Measurements from ENCODE around the gene CCDC144A.
"Not testable (repeated sequence)": the region's sequence is repeated elsewhere in the genome, so short reads cannot be mapped to it uniquely, and the experiment has no call there.

CCDC144A gene

GRCh38 chr17:16818821-16819683, 129.0 kb downstream of the CCDC144A start:
- no peak for DNase-seq (ENCODE audit: low spot score)

- no peak for DNase-seq (ENCODE audit: low spot score)
These were observed 130.3 kb downstream of the CCDC144A start for GRCh38 chr17:16820161-16820877.

- DNase-seq (ENCODE audit: low spot score): no peak
These were observed 131.0 kb downstream of the CCDC144A start for GRCh38 chr17:16820979-16821543.

- not testable (repeated sequence) for DNase-seq (ENCODE audit: low spot score)
These were observed 132.1 kb downstream of the CCDC144A start for GRCh38 chr17:16822133-16822532.

GRCh38 chr17:16823768-16824406, 133.8 kb downstream of the CCDC144A start:
- DNase-seq (ENCODE audit: low spot score): not testable (repeated sequence)

Data from HuH-7 (cell line).